Measurements from ENCODE around the gene ADIRF. TPM values are rescaled to one million over a fixed set of nuclear protein-coding genes. Genes with fewer than 3 reads are reported as not detected.
"Not testable (repeated sequence)": the region's sequence is repeated elsewhere in the genome, so short reads cannot be mapped to it uniquely, and the experiment has no call there.

Gene ADIRF
- total RNA-seq, 1 donor from 2014 or later: not detected

- no peaks in the 10 kb centered on the region for H3K79me2 ChIP-seq (ENCODE audit: insufficient read depth, low read length)
- DNase-seq (ENCODE audit: low read depth): no peak
- H3K9me3 Mint-ChIP-seq (ENCODE audit: unreplicated experiment): no peaks in the 10 kb centered on the region
- H3K4me2 ChIP-seq (ENCODE audit: low read length): no peak overlapping the region
- H4K20me1 ChIP-seq (ENCODE audit: insufficient read depth, low read length): no peaks in the 10 kb centered on the region
- TF ChIP-seq EZH2 (IDR thresholded peaks at IDR 0.05; ENCODE audit: insufficient read depth, low read length): no peak
- TF ChIP-seq CTCF (IDR thresholded peaks at IDR 0.05; ENCODE audit: insufficient read depth, low read depth, low read length): no peak
- H3K36me3 Mint-ChIP-seq (ENCODE audit: low read depth, unreplicated experiment): peaks cover 3% of the 10 kb centered on the region
- H3K27ac Mint-ChIP-seq (ENCODE audit: unreplicated experiment): peak overlapping the region; percentile 31
- peaks cover 5% of the 10 kb centered on the region for H3K27me3 ChIP-seq (ENCODE audit: insufficient read depth, low read length)
- no peak overlapping the region for H3K4me3 Mint-ChIP-seq (ENCODE audit: unreplicated experiment)
- no peaks in the 10 kb centered on the region for H3K4me1 ChIP-seq (ENCODE audit: insufficient read depth, low read length)
- no peak overlapping the region for H2AFZ ChIP-seq (ENCODE audit: low read depth, low read length)
- H3K9me3 ChIP-seq (ENCODE audit: insufficient read depth, low read depth, low read length): no peaks in the 10 kb centered on the region
- peaks cover 4% of the 10 kb centered on the region for H3K4me1 Mint-ChIP-seq (ENCODE audit: low read depth, unreplicated experiment)
- no peak for FAIRE-seq
- H3K27me3 Mint-ChIP-seq (ENCODE audit: low read depth, unreplicated experiment): peaks cover 21% of the 10 kb centered on the region
- H3K36me3 ChIP-seq (ENCODE audit: insufficient read depth, low read length): no peaks in the 10 kb centered on the region
- H3K27ac ChIP-seq (ENCODE audit: low read depth, low read length): no peak overlapping the region
- no peak overlapping the region for H3K9ac ChIP-seq (ENCODE audit: low read length)
- H3K4me3 ChIP-seq (ENCODE audit: insufficient read depth, low read depth, low read length): no peak overlapping the region
Measured at GRCh38 chr10:86946213-86947155, 21.8 kb upstream of the ADIRF start.

- Mint-ChIP-seq H3K9me3 (ENCODE audit: unreplicated experiment) (peaks cover 11% of the 10 kb centered on the region), H3K27me3 (ENCODE audit: low read depth, unreplicated experiment) (peaks cover 21% of the 10 kb centered on the region)
- H4K20me1 ChIP-seq (ENCODE audit: insufficient read depth, low read length); H3K4me1 ChIP-seq (ENCODE audit: insufficient read depth, low read length); DNase-seq (ENCODE audit: low read depth); H3K36me3 ChIP-seq (ENCODE audit: insufficient read depth, low read length); H3K9me3 ChIP-seq (ENCODE audit: insufficient read depth, low read depth, low read length); H3K27ac Mint-ChIP-seq (ENCODE audit: unreplicated experiment); H3K4me1 Mint-ChIP-seq (ENCODE audit: low read depth, unreplicated experiment); H3K4me3 ChIP-seq (ENCODE audit: insufficient read depth, low read depth, low read length); H3K79me2 ChIP-seq (ENCODE audit: insufficient read depth, low read length); H3K4me2 ChIP-seq (ENCODE audit: low read length); FAIRE-seq; H2AFZ ChIP-seq (ENCODE audit: low read depth, low read length); H3K27ac ChIP-seq (ENCODE audit: low read depth, low read length); H3K27me3 ChIP-seq (ENCODE audit: insufficient read depth, low read length); H3K9ac ChIP-seq (ENCODE audit: low read length); H3K4me3 Mint-ChIP-seq (ENCODE audit: unreplicated experiment); H3K36me3 Mint-ChIP-seq (ENCODE audit: low read depth, unreplicated experiment): not testable (repeated sequence)
Measured at GRCh38 chr10:86947806-86948205, 20.5 kb upstream of the ADIRF start.

- H3K9me3 Mint-ChIP-seq (ENCODE audit: unreplicated experiment): peaks cover 12% of the 10 kb centered on the region
- H3K27me3 Mint-ChIP-seq (ENCODE audit: low read depth, unreplicated experiment): peaks cover 15% of the 10 kb centered on the region
- no peak for DNase-seq (ENCODE audit: low read depth)
- H3K4me3 Mint-ChIP-seq (ENCODE audit: unreplicated experiment): no peak overlapping the region
- H3K27me3 ChIP-seq (ENCODE audit: insufficient read depth, low read length): peaks cover 5% of the 10 kb centered on the region
- H3K4me1 ChIP-seq (ENCODE audit: insufficient read depth, low read length): no peaks in the 10 kb centered on the region
- FAIRE-seq: no peak
- H3K9me3 ChIP-seq (ENCODE audit: insufficient read depth, low read depth, low read length): peaks cover 2% of the 10 kb centered on the region
- H3K36me3 ChIP-seq (ENCODE audit: insufficient read depth, low read length): no peaks in the 10 kb centered on the region
- peaks cover 3% of the 10 kb centered on the region for H3K36me3 Mint-ChIP-seq (ENCODE audit: low read depth, unreplicated experiment)
- H3K79me2 ChIP-seq (ENCODE audit: insufficient read depth, low read length): no peaks in the 10 kb centered on the region
- H2AFZ ChIP-seq (ENCODE audit: low read depth, low read length): no peak overlapping the region
- no peak overlapping the region for H3K9ac ChIP-seq (ENCODE audit: low read length)
- H3K4me1 Mint-ChIP-seq (ENCODE audit: low read depth, unreplicated experiment): peaks cover 7% of the 10 kb centered on the region
- H3K4me3 ChIP-seq (ENCODE audit: insufficient read depth, low read depth, low read length): no peak overlapping the region
- no peaks in the 10 kb centered on the region for H4K20me1 ChIP-seq (ENCODE audit: insufficient read depth, low read length)
- no peak overlapping the region for H3K4me2 ChIP-seq (ENCODE audit: low read length)
- H3K27ac ChIP-seq (ENCODE audit: low read depth, low read length): no peak overlapping the region
- H3K27ac Mint-ChIP-seq (ENCODE audit: unreplicated experiment): no peak overlapping the region
- TF ChIP-seq CTCF (IDR thresholded peaks at IDR 0.05; ENCODE audit: insufficient read depth, low read depth, low read length) (no peak), EZH2 (IDR thresholded peaks at IDR 0.05; ENCODE audit: insufficient read depth, low read length) (no peak)
Measured at GRCh38 chr10:86950349-86950748, 17.9 kb upstream of the ADIRF start.

Measured in astrocyte (in vitro differentiated cells and primary cell).